ENCODE measurements around the gene PTPRT. TPM values are rescaled to one million over a fixed set of nuclear protein-coding genes. Genes with fewer than 3 reads are reported as not detected.

PTPRT gene
- total and polyA plus RNA-seq, 12 donors: 0.05 to 0.34 (median 0.16) TPM; not detected in 1

DNA sequence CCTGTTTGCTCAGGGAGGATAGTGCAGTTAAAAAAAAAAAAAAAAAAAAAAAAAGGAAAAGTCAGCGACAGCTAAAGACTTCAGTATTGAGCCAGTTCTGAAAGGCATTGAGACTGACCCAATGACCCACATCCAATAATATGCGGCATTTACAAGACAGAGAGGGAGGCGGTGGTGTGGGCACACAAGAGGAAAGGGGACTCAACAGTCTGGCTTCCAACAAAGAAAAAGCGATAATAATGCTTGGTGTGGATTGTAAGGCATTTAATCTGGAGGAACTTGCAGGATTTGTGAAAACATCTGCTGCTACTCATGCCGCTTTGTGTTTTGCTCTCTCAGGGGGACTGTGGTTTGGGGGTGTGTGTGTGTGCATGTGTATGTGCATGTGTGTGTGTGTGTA lies 787.3 kb downstream of the PTPRT start:
- no peak overlapping the region for H3K4me3 ChIP-seq
- TF ChIP-seq, protein P1, sequence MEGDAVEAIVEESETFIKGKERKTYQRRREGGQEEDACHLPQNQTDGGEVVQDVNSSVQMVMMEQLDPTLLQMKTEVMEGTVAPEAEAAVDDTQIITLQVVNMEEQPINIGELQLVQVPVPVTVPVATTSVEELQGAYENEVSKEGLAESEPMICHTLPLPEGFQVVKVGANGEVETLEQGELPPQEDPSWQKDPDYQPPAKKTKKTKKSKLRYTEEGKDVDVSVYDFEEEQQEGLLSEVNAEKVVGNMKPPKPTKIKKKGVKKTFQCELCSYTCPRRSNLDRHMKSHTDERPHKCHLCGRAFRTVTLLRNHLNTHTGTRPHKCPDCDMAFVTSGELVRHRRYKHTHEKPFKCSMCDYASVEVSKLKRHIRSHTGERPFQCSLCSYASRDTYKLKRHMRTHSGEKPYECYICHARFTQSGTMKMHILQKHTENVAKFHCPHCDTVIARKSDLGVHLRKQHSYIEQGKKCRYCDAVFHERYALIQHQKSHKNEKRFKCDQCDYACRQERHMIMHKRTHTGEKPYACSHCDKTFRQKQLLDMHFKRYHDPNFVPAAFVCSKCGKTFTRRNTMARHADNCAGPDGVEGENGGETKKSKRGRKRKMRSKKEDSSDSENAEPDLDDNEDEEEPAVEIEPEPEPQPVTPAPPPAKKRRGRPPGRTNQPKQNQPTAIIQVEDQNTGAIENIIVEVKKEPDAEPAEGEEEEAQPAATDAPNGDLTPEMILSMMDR (IDR thresholded peaks at IDR 0.05): no peak
- TF ChIP-seq POLR2A (IDR thresholded peaks at IDR 0.05): no peak
- H3K4me1 ChIP-seq (replicated peaks in 1 of 2): no peaks in the 10 kb centered on the region
- intact Hi-C loops (cut with DNase I): no loop called here
- H3K9me3 ChIP-seq (replicated peaks in 1 of 3): no peaks in the 10 kb centered on the region
- no peak for DNase-seq
- no peaks in the 10 kb centered on the region for H3K27me3 ChIP-seq
- no peaks in the 10 kb centered on the region for H3K36me3 ChIP-seq (replicated peaks in 1 of 2)
- H3K27ac ChIP-seq: no peak overlapping the region
- WGBS, 4 donors: 73 to 81% (median 80%) methylated on average over 5 of the region's 5 CpGs

DNA sequence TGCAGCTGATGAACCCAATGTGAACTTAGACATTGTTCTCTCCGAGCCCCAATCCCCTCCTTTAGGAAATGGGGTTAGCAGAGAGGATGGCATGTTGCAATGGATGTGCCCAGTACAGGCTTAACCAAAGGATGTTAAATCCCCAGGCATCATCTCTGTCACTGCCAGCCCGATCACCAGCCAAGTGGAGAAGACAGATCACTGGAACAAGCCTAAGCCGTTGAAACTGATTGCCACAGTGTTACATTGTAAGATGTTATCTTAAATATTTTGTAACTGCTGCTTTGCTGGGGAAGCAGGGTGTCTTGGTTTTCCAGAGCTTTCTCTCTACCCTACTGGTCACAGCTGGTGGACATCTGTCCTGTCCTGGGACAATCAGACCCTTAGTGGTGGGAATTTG lies 788.1 kb downstream of the PTPRT start:
- no peaks in the 10 kb centered on the region for H3K4me1 ChIP-seq (replicated peaks in 1 of 2)
- no peaks in the 10 kb centered on the region for H3K27me3 ChIP-seq
- TF ChIP-seq, protein P1 (IDR thresholded peaks at IDR 0.05): no peak
- TF ChIP-seq POLR2A (IDR thresholded peaks at IDR 0.05): no peak
- H3K36me3 ChIP-seq (replicated peaks in 1 of 2): no peaks in the 10 kb centered on the region
- no peak for DNase-seq
- intact Hi-C loops (cut with DNase I): no loop called here
- no peak overlapping the region for H3K4me3 ChIP-seq
- H3K9me3 ChIP-seq (replicated peaks in 1 of 3): no peaks in the 10 kb centered on the region
- WGBS, 4 donors: 37 to 69% (median 62%) methylated on average over 3 of the region's 3 CpGs
- H3K27ac ChIP-seq: no peak overlapping the region

DNA sequence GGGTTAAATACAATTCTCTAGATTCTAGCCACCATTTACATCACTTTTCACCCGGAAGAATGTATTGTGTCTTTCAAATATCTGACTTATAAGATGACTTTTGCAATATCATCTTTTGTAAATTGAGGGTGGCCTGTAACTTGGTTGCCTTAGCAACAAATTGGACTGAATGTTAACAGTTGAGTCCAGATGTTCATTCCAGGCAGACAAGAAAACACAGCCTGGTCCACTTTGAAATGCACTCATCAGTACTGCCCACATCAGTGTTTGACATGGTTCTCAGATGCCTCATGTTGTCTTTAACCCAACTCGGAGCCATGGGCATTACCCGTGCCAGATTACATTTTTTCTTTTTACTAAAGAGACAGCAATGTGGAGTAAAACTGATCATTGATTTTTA lies 789.9 kb downstream of the PTPRT start:
- WGBS, 4 donors: 84 to 89% (median 84%) methylated on average over 3 of the region's 3 CpGs
- no peaks in the 10 kb centered on the region for H3K4me1 ChIP-seq (replicated peaks in 1 of 2)
- no peaks in the 10 kb centered on the region for H3K36me3 ChIP-seq (replicated peaks in 1 of 2)
- no peak overlapping the region for H3K4me3 ChIP-seq
- TF ChIP-seq POLR2A (IDR thresholded peaks at IDR 0.05): no peak
- DNase-seq: no peak
- no peak overlapping the region for H3K27ac ChIP-seq
- no peaks in the 10 kb centered on the region for H3K9me3 ChIP-seq (replicated peaks in 1 of 3)
- H3K27me3 ChIP-seq: no peaks in the 10 kb centered on the region
- intact Hi-C loops (cut with DNase I): loop anchor here in 1 of 2 donors (10.0 kb wide), 1 partner anchor 55 kb away; no protein-coding TSS in a partner anchor

DNA sequence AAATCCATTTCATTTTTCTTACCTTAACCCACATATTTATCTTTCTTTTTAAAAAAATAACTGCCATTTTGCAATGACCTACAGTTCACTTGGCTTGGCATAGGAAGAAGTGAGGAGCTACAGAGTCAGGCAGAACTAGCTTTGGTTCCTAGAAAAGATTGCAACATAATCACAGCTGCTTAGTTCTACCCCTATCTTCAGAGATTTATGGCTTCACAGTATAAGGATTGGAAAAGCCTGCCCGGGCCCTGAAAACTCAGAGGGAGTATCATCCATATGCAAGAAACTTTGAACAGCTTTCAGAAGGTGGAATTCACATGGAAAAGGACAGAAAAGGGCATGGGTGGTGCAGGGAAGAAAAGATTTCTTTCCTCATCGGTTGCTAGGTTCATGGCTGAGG lies 797.3 kb downstream of the PTPRT start:
- intact Hi-C loops (cut with DNase I): loop anchor here in 1 of 2 donors (10.0 kb wide), 1 partner anchor 62 kb away; no protein-coding TSS in a partner anchor
- 25 to 39% (median 28%) methylated on average over 2 of the region's 2 CpGs for WGBS, 4 donors
- no peaks in the 10 kb centered on the region for H3K36me3 ChIP-seq (replicated peaks in 1 of 2)
- peak in 3 of 7 donors; percentile 20 to 27 (median 26) for DNase-seq
- no peaks in the 10 kb centered on the region for H3K4me1 ChIP-seq (replicated peaks in 1 of 2)
- no peak overlapping the region for H3K27ac ChIP-seq
- H3K27me3 ChIP-seq: no peaks in the 10 kb centered on the region
- no peak overlapping the region for H3K4me3 ChIP-seq
- TF ChIP-seq, protein P1 (IDR thresholded peaks at IDR 0.05): no peak
- no peak for TF ChIP-seq POLR2A (IDR thresholded peaks at IDR 0.05)
- no peaks in the 10 kb centered on the region for H3K9me3 ChIP-seq (replicated peaks in 1 of 3)

DNA sequence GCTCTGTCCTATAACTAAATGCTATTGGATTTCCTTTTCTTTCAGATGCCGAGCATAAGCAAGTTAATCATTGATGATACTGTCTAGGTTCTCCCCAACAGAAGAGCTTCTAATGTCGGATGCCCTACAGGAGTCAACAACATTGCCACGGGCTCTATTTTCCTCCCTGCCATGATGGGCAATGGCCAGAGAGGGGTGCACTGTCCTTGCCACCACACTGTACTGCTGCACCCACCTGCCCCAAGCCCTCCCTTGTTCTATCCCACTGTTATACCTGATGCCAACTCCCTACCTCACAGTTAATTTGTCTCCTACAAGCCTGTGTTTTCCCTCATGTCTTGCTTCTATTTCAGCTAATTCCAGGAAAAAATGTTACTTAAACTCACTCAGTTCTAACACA lies 797.9 kb downstream of the PTPRT start:
- WGBS, 4 donors: 75 to 88% (median 77%) methylated on average over 3 of the region's 3 CpGs
- no peak overlapping the region for H3K27ac ChIP-seq
- H3K27me3 ChIP-seq: no peaks in the 10 kb centered on the region
- intact Hi-C loops (cut with DNase I): loop anchor here in 1 of 2 donors (10.0 kb wide), 1 partner anchor 63 kb away; no protein-coding TSS in a partner anchor
- no peaks in the 10 kb centered on the region for H3K9me3 ChIP-seq (replicated peaks in 1 of 3)
- DNase-seq: no peak
- TF ChIP-seq, protein P1 (IDR thresholded peaks at IDR 0.05): no peak
- no peak for TF ChIP-seq POLR2A (IDR thresholded peaks at IDR 0.05)
- no peaks in the 10 kb centered on the region for H3K4me1 ChIP-seq (replicated peaks in 1 of 2)
- H3K36me3 ChIP-seq (replicated peaks in 1 of 2): no peaks in the 10 kb centered on the region
- H3K4me3 ChIP-seq: no peak overlapping the region
